H9 (cell line): ENCODE results near the gene CXCL5. TPM values are rescaled to one million over a fixed set of nuclear protein-coding genes. Genes with fewer than 3 reads are reported as not detected.

Experiments
- DNase-seq: peaks from one replicate; pipeline ENCODE4 v3.0.0-alpha.2; 2017
- H2AFZ ChIP-seq: one replicate; pipeline ENCODE4 v1.6.1; 2013; ENCODE audit warnings: mild to moderate bottlenecking, low read length, control low read depth, moderate library complexity
- H2AK5ac ChIP-seq: 2 replicates; pipeline ENCODE4 v1.6.1; 2013; ENCODE audit warnings: low read length, control low read depth, mixed read lengths; ENCODE audit not compliant: insufficient read length
- H2BK120ac ChIP-seq: one replicate; pipeline ENCODE4 v1.6.1; 2013; ENCODE audit warnings: low read depth, mild to moderate bottlenecking, low read length, control low read depth, inconsistent platforms; ENCODE audit not compliant: poor library complexity, severe bottlenecking
- H2BK12ac ChIP-seq: 2 replicates; pipeline ENCODE4 v1.6.1; 2013; ENCODE audit warnings: low read length, control low read depth, mixed read lengths, low read depth; ENCODE audit not compliant: insufficient read length
- H2BK15ac ChIP-seq: 2 replicates; pipeline ENCODE4 v1.6.1; 2013; ENCODE audit warnings: low read depth, low read length, control low read depth
- H2BK20ac ChIP-seq: one replicate; pipeline ENCODE4 v1.6.1; 2013; ENCODE audit warnings: low read depth, mild to moderate bottlenecking, low read length, control low read depth, inconsistent platforms; ENCODE audit not compliant: poor library complexity, severe bottlenecking
- H2BK5ac ChIP-seq: 2 replicates; pipeline ENCODE4 v1.6.1; 2013; ENCODE audit warnings: low read length, control low read depth, mixed read lengths; ENCODE audit not compliant: insufficient read length
- H3K14ac ChIP-seq: 2 replicates; pipeline ENCODE4 v1.6.1; 2013; ENCODE audit warnings: low read length, control low read depth; ENCODE audit not compliant: insufficient read depth
- H3K18ac ChIP-seq: 2 replicates; pipeline ENCODE4 v1.6.1; 2013; ENCODE audit warnings: low read depth, mild to moderate bottlenecking, mixed read lengths, low read length, control low read depth; ENCODE audit not compliant: insufficient read length
- H3K23ac ChIP-seq: 2 replicates; pipeline ENCODE4 v1.6.1; 2013; ENCODE audit warnings: low read length, control low read depth, mixed read lengths, low read depth; ENCODE audit not compliant: insufficient read length
- H3K23me2 ChIP-seq: 2 replicates; pipeline ENCODE4 v1.6.1; 2013; ENCODE audit warnings: low read depth, mild to moderate bottlenecking, mixed read lengths, low read length, control low read depth; ENCODE audit not compliant: insufficient read length, poor library complexity, severe bottlenecking
- H3K27ac ChIP-seq: 2 replicates; pipeline ENCODE4 v1.5.1; 2013; ENCODE audit warnings: low read length, control low read depth, mixed read lengths, low read depth; ENCODE audit not compliant: insufficient read length
- H3K27me3 ChIP-seq: 2 replicates; pipeline ENCODE4 v1.6.1; 2013; ENCODE audit warnings: low read length, control low read depth, inconsistent platforms; ENCODE audit not compliant: insufficient read depth
- H3K4ac ChIP-seq: 2 replicates; pipeline ENCODE4 v1.6.1; 2013; ENCODE audit warnings: low read depth, mild to moderate bottlenecking, control low read depth, inconsistent platforms, low read length, moderate library complexity
- H3K4me1 ChIP-seq: 2 replicates; pipeline ENCODE4 v1.6.1; 2013; ENCODE audit warnings: low read length, control low read depth, inconsistent platforms; ENCODE audit not compliant: insufficient read depth
- H3K4me2 ChIP-seq: 2 replicates; pipeline ENCODE4 v1.6.1; 2013; ENCODE audit warnings: low read length, control low read depth, mixed read lengths; ENCODE audit not compliant: insufficient read length, insufficient read depth
- H3K56ac ChIP-seq: 2 replicates; pipeline ENCODE4 v1.6.1; 2013; ENCODE audit warnings: low read depth, mild to moderate bottlenecking, mixed read lengths, low read length, control low read depth; ENCODE audit not compliant: insufficient read length
- H3K79me1 ChIP-seq: 2 replicates; pipeline ENCODE4 v1.6.1; 2013; ENCODE audit warnings: low read depth, mild to moderate bottlenecking, moderate library complexity, low read length, control low read depth, inconsistent platforms; ENCODE audit not compliant: insufficient read depth, poor library complexity, severe bottlenecking
- H3K79me2 ChIP-seq: 2 replicates; pipeline ENCODE4 v1.6.1; 2013; ENCODE audit warnings: low read length, control low read depth, inconsistent platforms; ENCODE audit not compliant: insufficient read depth
- H3K9ac ChIP-seq: 2 replicates; pipeline ENCODE4 v1.6.1; 2013; ENCODE audit warnings: low read length, control low read depth, mixed read lengths; ENCODE audit not compliant: insufficient read length; ENCODE audit errors: extremely low read depth
- H3K9me3 ChIP-seq: one replicate; pipeline ENCODE4 v1.6.1; 2013; ENCODE audit warnings: low read depth, low read length, inconsistent platforms; ENCODE audit not compliant: control insufficient read depth
- H3T11ph ChIP-seq: one replicate; pipeline ENCODE4 v1.6.1; 2013; ENCODE audit warnings: mild to moderate bottlenecking, low read length, control low read depth, inconsistent platforms
- H4K20me1 ChIP-seq: one replicate; pipeline ENCODE4 v1.6.1; 2013; ENCODE audit not compliant: control insufficient read depth, insufficient read length, insufficient read depth
- H4K5ac ChIP-seq: 2 replicates; pipeline ENCODE4 v1.6.1; 2013; ENCODE audit warnings: low read depth, mild to moderate bottlenecking, mixed read lengths, low read length, control low read depth; ENCODE audit not compliant: insufficient read length
- H4K8ac ChIP-seq: replicated peaks from 2 replicates; pipeline ENCODE4 v1.6.1; 2013; ENCODE audit warnings: low read length, control low read depth, mixed read lengths, low read depth; ENCODE audit not compliant: insufficient read length
- H4K91ac ChIP-seq: 2 replicates; pipeline ENCODE4 v1.6.1; 2013; ENCODE audit warnings: low read depth, mild to moderate bottlenecking, moderate library complexity, mixed read lengths, low read length, control low read depth; ENCODE audit not compliant: insufficient read length
- H3K27ac Mint-ChIP-seq, 3 experiments: 2 replicates in 2 of 3; 3 replicates in 1 of 3; pipeline ENCODE4 v1.8.0; 2020 to 2021; ENCODE audit warnings: mixed read lengths in 3 of 3, mild to moderate bottlenecking in 1 of 3, moderate library complexity in 1 of 3
- H3K27me3 Mint-ChIP-seq: 2 replicates; pipeline ENCODE4 v1.8.0; 2021; ENCODE audit warnings: low read depth, mild to moderate bottlenecking, moderate library complexity, mixed read lengths
- H3K36me3 Mint-ChIP-seq, 3 experiments: 2 replicates in 2 of 3; 3 replicates in 1 of 3; pipeline ENCODE4 v1.8.0; 2020 to 2021; ENCODE audit warnings: low read depth in 3 of 3, mixed read lengths in 3 of 3; ENCODE audit not compliant: insufficient read depth in 1 of 3
- H3K4me1 Mint-ChIP-seq, 2 experiments: 2 replicates each; pipeline ENCODE4 v1.8.0; 2020; ENCODE audit warnings: mixed read lengths in 2 of 2
- H3K4me3 Mint-ChIP-seq, 2 experiments: 2 replicates in 1 of 2; 3 replicates in 1 of 2; pipeline ENCODE4 v1.8.0; 2020 to 2021; ENCODE audit warnings: mild to moderate bottlenecking in 2 of 2, mixed read lengths in 2 of 2, moderate library complexity in 1 of 2
- H3K9me3 Mint-ChIP-seq, 2 experiments: 2 replicates in 1 of 2; 3 replicates in 1 of 2; pipeline ENCODE4 v1.8.0; 2020; ENCODE audit warnings: mild to moderate bottlenecking in 2 of 2, mixed read lengths in 2 of 2, moderate library complexity in 1 of 2
- CTCF ChIP-seq: fragments of 200-600 bp; sonication (generic); conservative IDR thresholded peaks from 3 replicates; pipeline ENCODE4 v1.8.0; 2021; ENCODE audit warnings: antibody characterized with exemption, mild to moderate bottlenecking
- WGBS: extraction: QIAGEN DNeasy Blood & Tissue Kit; methylation state at CpG from one replicate; pipeline ENCODE4 v1.1.7; 2013; ENCODE audit warnings: missing lambda C conversion rate, low lambda C conversion rate, mixed read lengths; ENCODE audit not compliant: insufficient read length; ENCODE audit errors: extremely low coverage; 5-methylcytosine and 5-hydroxymethylcytosine counted together
- total RNA-seq: library from RNA; stranded (reverse); gene quantifications from 2 replicates; pipeline ENCODE4 v1.2.1, GENCODE V29; 2021

CXCL5 gene
- total RNA-seq, 1 experiment from 2014 or later = 9.2 TPM

- no peak overlapping the region for H4K8ac ChIP-seq
- H3K14ac ChIP-seq = no peak overlapping the region
- H3K4me1 ChIP-seq = peaks cover 5% of the 10 kb centered on the region; the same call in 1 of the 2 replicates
- no peaks in the 10 kb centered on the region for H3K79me2 ChIP-seq
- no peaks in the 10 kb centered on the region for H3K23me2 ChIP-seq
- H3K27ac ChIP-seq = no peak overlapping the region
- DNase-seq = no peak
- no peak overlapping the region for H3T11ph ChIP-seq
- no peak overlapping the region for H3K18ac ChIP-seq
- Mint-ChIP-seq H3K36me3 (peaks cover 0 to 4% (median 1%) of the 10 kb centered on the region in 3 experiments; a peak in 3 of 7 replicates), H3K4me1 (peaks cover 18 to 24% of the 10 kb centered on the region in 2 experiments), H3K27ac (no peak overlapping the region), H3K27me3 (no peaks in the 10 kb centered on the region), H3K9me3 (peaks cover 0 to 3% of the 10 kb centered on the region in 2 experiments; a peak in 3 of 5 replicates), H3K4me3 (no peak overlapping the region)
- no peak overlapping the region for H3K4me2 ChIP-seq
- H4K91ac ChIP-seq = no peak overlapping the region
- TF ChIP-seq CTCF = no peak
- no peak overlapping the region for H2BK20ac ChIP-seq
- no peak overlapping the region for H2AK5ac ChIP-seq
- H3K9ac ChIP-seq = no peak overlapping the region
- no peak overlapping the region for H2BK120ac ChIP-seq
- no peaks in the 10 kb centered on the region for H3K9me3 ChIP-seq
- H2BK5ac ChIP-seq = no peak overlapping the region
- H3K79me1 ChIP-seq = no peaks in the 10 kb centered on the region
- H3K23ac ChIP-seq = no peak overlapping the region
- WGBS = no CpG with 5 or more reads among the region's 1 CpG
- H4K5ac ChIP-seq = no peak overlapping the region
- H4K20me1 ChIP-seq = no peaks in the 10 kb centered on the region
- H3K27me3 ChIP-seq = no peaks in the 10 kb centered on the region
- H3K4ac ChIP-seq = no peak overlapping the region
- H2BK12ac ChIP-seq = no peak overlapping the region
- no peak overlapping the region for H2BK15ac ChIP-seq
- no peak overlapping the region for H2AFZ ChIP-seq
- H3K56ac ChIP-seq = no peak overlapping the region
These were observed 17.6 kb upstream of the CXCL5 start for GRCh38 chr4:74016068-74016467.
